Measurements from ENCODE around the gene PDCD10. TPM values are rescaled to one million over a fixed set of nuclear protein-coding genes. Genes with fewer than 3 reads are reported as not detected.

The PDCD10 gene
- 79.7 and 89.8 TPM in 2 replicates for total RNA-seq

GRCh38 chr3:167734498-167735232, at the start of gene PDCD10:
Gene PDCD10, minus strand, starts transcription at chr3:167734892. Its CDS starts 14,735 bp downstream, at chr3:167720157.
- no peak for TF ChIP-seq CTCF (conservative IDR thresholded peaks at IDR 0.05; ENCODE audit: low read depth, low read length)
- peak within 1 kb of the TSS; percentile 92 for H3K4me3 ChIP-seq (ENCODE audit: low read depth, low read length)
- peak; percentile 93 for DNase-seq (ENCODE audit: low read depth)

GRCh38 chr3:167783781-167784180, 49.1 kb upstream of the PDCD10 start:
- no peak for DNase-seq (ENCODE audit: low read depth)
- no peak overlapping the region for H3K4me3 ChIP-seq (ENCODE audit: low read depth, low read length)
- no peak for TF ChIP-seq CTCF (conservative IDR thresholded peaks at IDR 0.05; ENCODE audit: low read depth, low read length)

- TF ChIP-seq CTCF (conservative IDR thresholded peaks at IDR 0.05; ENCODE audit: low read depth, low read length): no peak
- no peak for DNase-seq (ENCODE audit: low read depth)
- H3K4me3 ChIP-seq (ENCODE audit: low read depth, low read length): no peak overlapping the region
Observed at GRCh38 chr3:167780214-167780883, 45.7 kb upstream of the PDCD10 start.

GRCh38 chr3:167777356-167777755, 42.7 kb upstream of the PDCD10 start:
- TF ChIP-seq CTCF (conservative IDR thresholded peaks at IDR 0.05; ENCODE audit: low read depth, low read length): no peak
- no peak overlapping the region for H3K4me3 ChIP-seq (ENCODE audit: low read depth, low read length)
- no peak for DNase-seq (ENCODE audit: low read depth)

- H3K4me3 ChIP-seq (ENCODE audit: low read depth, low read length): no peak overlapping the region
- no peak for TF ChIP-seq CTCF (conservative IDR thresholded peaks at IDR 0.05; ENCODE audit: low read depth, low read length)
- no peak for DNase-seq (ENCODE audit: low read depth)
Observed at GRCh38 chr3:167776066-167776685, 41.5 kb upstream of the PDCD10 start.

GRCh38 chr3:167773584-167773983, 38.9 kb upstream of the PDCD10 start:
- no peak for DNase-seq (ENCODE audit: low read depth)
- TF ChIP-seq CTCF (conservative IDR thresholded peaks at IDR 0.05; ENCODE audit: low read depth, low read length): no peak
- H3K4me3 ChIP-seq (ENCODE audit: low read depth, low read length): no peak overlapping the region

All from epithelial cell of proximal tubule (primary cell).